Subcutaneous adipose tissue (tissue), 4 donors: Measurements from ENCODE around the gene MYO7B. TPM values are rescaled to one million over a fixed set of nuclear protein-coding genes. Genes with fewer than 3 reads are reported as not detected.

Experiments
- total RNA-seq, 4 donors: library from RNA; depleted of rRNA; stranded (reverse); fragments of >200 nt; gene quantifications; one replicate each; pipeline ENCODE4 v1.1.0, GENCODE V29; 2016
- TF ChIP-seq, protein P1 (sequence below): fragments of 450-650 bp; IDR thresholded peaks from one replicate; pipeline ENCODE4 v1.5.1; 2016; ENCODE audit warnings: low read depth, mild to moderate bottlenecking, control low read depth, antibody characterized with exemption, moderate library complexity

MYO7B gene
- total RNA-seq, 4 donors from 2014 or later = 0.49 to 0.57 (median 0.51) TPM; not detected in 1

DNA sequence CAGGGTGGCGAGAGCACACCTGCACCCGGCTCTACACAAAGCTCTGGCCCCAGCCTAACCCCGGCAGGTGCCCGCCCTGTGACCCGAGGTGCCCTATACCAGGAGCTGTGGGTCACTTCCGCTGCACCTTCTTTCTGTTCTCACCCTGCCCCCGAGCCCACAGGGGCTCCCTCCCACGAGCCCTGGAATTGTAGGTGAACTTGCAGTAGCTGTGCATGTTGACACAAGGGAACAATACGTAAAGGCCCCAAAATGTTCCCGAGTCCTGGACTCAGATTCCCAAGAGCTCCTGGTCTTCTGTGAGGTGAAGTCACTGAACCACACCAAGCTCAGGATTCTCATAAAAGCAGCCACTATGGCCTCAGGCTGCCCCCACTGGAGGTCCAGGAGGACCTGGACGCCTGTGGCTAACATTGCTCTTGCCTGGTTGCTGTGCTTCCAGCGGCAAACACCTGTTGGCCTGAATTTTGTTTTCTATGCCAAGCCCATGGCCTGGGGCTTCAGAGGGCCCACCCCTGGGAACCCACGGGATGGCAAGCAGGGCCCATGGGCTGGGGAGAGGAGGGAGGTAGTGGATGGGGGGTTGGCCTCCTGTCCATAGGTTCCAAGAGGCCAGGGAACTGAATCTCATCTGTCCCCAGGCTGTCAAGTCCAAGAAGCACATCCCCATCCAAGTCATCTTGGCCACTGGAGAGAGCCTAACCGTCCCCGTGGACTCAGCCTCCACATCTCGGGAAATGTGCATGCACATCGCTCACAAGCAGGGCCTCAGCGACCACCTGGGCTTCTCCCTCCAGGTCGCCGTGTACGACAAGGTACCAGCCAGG lies 87.3 kb downstream of the MYO7B start:
- TF ChIP-seq, protein P1, sequence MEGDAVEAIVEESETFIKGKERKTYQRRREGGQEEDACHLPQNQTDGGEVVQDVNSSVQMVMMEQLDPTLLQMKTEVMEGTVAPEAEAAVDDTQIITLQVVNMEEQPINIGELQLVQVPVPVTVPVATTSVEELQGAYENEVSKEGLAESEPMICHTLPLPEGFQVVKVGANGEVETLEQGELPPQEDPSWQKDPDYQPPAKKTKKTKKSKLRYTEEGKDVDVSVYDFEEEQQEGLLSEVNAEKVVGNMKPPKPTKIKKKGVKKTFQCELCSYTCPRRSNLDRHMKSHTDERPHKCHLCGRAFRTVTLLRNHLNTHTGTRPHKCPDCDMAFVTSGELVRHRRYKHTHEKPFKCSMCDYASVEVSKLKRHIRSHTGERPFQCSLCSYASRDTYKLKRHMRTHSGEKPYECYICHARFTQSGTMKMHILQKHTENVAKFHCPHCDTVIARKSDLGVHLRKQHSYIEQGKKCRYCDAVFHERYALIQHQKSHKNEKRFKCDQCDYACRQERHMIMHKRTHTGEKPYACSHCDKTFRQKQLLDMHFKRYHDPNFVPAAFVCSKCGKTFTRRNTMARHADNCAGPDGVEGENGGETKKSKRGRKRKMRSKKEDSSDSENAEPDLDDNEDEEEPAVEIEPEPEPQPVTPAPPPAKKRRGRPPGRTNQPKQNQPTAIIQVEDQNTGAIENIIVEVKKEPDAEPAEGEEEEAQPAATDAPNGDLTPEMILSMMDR = no peak

- TF ChIP-seq, protein P1 = no peak
These were observed 88.2 kb downstream of the MYO7B start for GRCh38 chr2:127623388-127624319.

DNA sequence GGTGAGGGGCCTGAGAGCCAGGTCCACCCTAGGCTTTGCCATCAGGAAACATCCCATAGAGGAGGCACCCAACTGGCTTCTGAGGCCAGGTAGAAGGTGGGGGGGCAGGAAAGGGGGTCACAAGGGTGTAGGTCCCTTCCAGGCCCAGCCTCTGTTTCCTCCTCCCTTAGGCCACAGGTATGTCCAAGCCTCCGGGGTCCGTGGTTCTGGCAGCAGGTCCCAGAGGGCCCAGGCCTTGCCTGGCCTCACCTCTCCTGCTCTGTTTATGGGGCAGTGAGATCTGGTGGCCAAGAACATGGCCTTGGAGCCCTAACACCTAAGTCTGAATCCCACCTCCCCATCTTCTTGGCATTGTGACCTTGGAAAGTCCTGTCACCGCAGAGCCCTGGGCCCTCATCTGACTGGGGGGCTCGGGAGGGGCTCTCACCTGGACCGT lies 88.9 kb downstream of the MYO7B start:
- TF ChIP-seq, protein P1 = no peak

DNA sequence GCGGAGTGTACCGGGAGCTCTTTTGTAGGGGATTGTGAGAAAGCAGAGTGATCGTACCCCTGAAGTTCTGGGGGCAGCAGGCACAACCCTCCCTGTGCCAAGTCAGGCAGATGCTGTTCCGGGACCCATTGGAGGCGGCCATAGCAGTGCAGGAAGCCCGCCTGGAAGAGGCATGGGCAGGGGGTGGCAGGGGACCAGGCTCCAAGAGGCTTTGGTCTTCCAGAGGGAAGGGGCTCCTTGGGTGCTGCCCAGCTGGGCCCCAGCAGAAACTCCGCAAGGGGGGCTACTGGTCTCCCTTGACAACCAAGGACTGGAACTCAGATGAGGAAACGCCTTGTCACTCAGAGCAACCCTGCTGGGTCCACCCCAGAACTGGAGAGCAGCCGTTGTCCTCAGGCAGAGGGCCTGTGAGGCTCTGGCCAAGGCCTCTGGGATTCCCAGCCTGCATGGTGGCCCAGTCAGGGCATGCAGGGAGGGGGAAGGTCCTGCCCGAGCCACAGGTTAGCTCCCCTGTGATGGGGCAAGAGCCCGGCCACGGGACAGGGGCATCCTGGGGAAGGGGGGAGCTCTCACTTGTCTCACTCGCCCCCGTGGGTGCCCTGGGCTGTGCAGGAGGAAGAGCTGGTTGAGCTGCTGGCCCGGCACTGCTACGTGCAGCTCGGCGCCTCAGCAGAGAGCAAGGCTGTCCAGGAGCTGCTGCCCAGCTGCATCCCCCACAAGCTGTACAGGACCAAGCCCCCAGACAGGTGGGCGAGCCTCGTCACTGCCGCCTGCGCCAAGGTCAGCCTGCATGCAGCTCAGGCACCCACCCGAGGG lies 89.5 kb downstream of the MYO7B start:
- TF ChIP-seq, protein P1 = no peak

DNA sequence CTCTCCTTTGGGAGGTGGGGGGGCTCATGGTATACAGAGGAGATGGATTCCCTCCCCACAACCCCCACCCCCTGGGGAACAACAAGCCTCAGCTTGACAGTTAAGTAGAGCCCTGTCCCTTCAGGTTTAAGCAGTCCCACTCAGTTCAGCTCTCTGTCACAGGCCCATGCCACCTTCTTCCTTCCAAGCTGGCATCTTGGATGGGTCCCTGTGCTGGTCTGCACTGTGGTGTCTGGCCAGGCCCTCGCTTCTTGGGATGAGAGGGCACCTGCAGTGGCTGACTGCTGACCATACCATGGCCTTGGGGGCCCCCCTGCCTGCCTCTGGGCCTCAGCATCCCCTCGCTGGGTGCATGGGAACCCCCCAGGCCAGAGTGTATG lies 90.1 kb downstream of the MYO7B start:
- TF ChIP-seq, protein P1 = no peak

- TF ChIP-seq, protein P1 = no peak
These were observed 90.7 kb downstream of the MYO7B start for GRCh38 chr2:127626175-127626574.
